SK-N-DZ (cell line): ENCODE data around the gene LOXHD1. TPM values are rescaled to one million over a fixed set of nuclear protein-coding genes. Genes with fewer than 3 reads are reported as not detected.

Experiments
- DNase-seq: peaks from one replicate; pipeline ENCODE4 v3.0.0-alpha.2; 2015; ENCODE audit warnings: low spot score
- polyA plus RNA-seq, 2 experiments: library from polyadenylated mRNA; depleted of rRNA; stranded (reverse); fragments of >200 nt; gene quantifications; 2 replicates each; pipeline ENCODE4 v1.2.3, GENCODE V29; 2014

The LOXHD1 gene, protein sequence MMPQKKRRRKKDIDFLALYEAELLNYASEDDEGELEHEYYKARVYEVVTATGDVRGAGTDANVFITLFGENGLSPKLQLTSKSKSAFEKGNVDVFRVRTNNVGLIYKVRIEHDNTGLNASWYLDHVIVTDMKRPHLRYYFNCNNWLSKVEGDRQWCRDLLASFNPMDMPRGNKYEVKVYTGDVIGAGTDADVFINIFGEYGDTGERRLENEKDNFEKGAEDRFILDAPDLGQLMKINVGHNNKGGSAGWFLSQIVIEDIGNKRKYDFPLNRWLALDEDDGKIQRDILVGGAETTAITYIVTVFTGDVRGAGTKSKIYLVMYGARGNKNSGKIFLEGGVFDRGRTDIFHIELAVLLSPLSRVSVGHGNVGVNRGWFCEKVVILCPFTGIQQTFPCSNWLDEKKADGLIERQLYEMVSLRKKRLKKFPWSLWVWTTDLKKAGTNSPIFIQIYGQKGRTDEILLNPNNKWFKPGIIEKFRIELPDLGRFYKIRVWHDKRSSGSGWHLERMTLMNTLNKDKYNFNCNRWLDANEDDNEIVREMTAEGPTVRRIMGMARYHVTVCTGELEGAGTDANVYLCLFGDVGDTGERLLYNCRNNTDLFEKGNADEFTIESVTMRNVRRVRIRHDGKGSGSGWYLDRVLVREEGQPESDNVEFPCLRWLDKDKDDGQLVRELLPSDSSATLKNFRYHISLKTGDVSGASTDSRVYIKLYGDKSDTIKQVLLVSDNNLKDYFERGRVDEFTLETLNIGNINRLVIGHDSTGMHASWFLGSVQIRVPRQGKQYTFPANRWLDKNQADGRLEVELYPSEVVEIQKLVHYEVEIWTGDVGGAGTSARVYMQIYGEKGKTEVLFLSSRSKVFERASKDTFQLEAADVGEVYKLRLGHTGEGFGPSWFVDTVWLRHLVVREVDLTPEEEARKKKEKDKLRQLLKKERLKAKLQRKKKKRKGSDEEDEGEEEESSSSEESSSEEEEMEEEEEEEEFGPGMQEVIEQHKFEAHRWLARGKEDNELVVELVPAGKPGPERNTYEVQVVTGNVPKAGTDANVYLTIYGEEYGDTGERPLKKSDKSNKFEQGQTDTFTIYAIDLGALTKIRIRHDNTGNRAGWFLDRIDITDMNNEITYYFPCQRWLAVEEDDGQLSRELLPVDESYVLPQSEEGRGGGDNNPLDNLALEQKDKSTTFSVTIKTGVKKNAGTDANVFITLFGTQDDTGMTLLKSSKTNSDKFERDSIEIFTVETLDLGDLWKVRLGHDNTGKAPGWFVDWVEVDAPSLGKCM (N-terminal part only)
- not detected in 2 replicates for polyA plus RNA-seq (2014; cell fraction: cytosol; rRNA removed)
- not detected in 2 replicates for polyA plus RNA-seq (2014; cell fraction: nucleus; rRNA removed)

DNA sequence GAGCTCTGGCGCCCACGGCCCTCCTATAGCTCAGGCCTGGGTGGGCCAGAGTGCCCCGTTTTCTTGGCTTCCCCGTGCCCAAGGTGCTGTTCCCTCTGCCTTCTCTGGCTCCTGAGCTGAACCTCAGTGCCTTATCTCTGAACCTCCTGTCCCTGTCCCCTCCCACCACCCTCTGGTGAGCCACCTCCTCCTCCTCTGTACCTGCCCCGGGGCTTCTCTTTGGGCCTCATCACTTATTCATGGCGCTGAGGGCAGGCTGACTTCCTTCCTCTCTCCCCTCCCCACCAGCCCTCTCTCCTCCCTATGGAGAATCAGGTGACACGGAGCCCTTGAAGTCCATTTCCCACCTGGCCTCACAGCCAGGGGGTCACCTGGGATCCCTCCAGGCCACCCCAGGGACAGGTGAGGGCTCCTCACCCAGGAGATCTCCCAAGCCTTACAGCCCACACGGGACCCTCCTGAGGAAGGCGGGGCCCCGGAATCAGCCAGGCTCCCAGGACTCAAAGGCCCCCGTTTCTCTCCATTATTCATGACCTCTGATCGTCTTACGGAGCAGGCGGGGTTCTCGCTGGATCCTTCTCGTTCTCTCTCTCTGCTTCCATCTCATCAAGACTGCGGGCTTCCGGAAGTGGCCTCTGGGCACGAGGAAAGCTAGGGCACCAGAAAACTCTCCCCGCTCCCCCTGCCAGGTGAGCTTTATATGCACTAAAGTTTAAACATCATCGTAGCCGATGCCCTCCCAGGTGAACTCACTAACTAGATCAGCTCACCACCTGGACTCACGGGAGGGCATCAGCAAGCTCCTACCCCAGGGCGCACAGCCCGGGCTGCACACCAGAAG is at the start of gene LOXHD1:
LOXHD1 (minus strand) TSS at position 106 of the 841 bp plus-strand sequence. CDS start 187 bp downstream, outside the sequence.
- DNase-seq: no peak

DNA sequence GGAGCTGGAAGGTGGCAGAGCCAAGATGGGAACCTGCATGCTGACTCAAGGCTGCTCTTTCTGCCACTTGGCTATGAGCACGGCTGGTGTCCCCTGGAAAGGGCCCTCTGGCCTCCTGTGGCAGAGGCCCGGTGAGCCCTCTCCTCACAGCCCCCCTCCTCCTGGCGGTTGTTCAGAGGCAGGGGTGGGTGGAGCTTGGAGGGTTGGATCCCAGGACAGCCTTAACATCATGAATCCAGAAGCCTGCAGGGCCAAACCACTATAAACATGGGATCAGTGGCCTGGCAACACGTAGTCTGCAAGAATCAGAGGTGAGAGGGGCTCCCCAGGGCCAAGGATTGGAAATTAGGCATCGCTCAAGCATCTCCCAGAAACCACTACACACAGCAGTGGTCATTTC is 48.5 kb upstream of the LOXHD1 start:
- peak; percentile 49 for DNase-seq

DNA sequence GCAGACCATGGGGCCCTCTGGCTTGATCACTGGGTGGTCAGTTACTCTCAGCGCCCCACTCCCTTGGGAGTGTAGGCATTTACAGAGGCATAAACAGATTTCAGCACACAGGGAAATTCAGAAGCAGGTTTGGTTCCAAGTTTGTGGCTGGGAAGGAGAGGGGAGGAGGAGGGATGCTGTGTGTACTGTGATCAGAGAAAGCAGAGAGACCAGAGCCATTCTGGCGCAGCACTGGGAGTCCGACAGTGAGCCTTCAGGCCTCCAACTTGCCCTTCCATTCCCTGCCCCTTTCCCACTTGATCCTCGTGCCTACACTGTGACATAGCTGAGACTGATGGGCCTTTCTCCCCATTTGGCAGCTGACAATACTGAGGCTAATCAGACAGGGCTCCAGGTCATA is 47.8 kb upstream of the LOXHD1 start:
- no peak for DNase-seq

DNA sequence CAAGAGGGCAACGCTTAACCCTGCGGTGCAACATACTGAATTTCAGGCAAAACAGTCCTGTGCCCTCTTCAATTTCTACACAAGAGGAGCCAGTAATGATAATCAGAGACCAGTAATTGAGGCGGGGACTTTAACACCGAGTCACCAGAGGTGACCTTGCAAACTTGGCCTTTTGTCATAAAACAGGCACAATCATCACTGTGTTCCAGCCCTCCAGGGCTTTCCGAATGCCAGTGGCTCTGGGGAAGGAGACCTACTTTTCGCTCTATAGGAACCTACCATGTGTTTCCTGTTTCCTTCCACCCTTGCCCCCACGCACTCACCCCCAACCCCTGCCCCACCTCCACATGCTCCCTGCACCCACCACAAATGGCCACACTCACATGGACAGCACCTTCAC is 47.2 kb upstream of the LOXHD1 start:
- DNase-seq: no peak

DNA sequence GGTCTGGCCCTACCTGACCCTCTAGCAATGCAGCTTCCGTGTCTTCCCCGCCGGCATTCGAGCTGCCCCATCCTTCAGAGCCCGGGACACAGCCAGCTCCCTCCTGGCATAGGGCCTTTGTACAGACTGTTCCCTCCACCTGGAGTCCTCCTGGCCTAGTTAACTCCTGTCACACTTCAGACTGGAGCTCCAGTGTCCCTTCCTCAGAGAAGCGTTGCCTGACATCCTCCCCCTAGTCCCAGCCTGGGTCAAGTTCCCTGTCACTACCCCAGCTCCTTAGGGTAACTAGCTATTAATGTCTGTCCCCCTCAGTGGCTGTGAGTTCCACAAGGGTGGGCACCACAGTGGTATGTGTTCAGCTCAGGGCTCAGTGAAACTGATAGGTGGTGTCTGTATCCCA is 45.5 kb upstream of the LOXHD1 start:
- DNase-seq: no peak

DNA sequence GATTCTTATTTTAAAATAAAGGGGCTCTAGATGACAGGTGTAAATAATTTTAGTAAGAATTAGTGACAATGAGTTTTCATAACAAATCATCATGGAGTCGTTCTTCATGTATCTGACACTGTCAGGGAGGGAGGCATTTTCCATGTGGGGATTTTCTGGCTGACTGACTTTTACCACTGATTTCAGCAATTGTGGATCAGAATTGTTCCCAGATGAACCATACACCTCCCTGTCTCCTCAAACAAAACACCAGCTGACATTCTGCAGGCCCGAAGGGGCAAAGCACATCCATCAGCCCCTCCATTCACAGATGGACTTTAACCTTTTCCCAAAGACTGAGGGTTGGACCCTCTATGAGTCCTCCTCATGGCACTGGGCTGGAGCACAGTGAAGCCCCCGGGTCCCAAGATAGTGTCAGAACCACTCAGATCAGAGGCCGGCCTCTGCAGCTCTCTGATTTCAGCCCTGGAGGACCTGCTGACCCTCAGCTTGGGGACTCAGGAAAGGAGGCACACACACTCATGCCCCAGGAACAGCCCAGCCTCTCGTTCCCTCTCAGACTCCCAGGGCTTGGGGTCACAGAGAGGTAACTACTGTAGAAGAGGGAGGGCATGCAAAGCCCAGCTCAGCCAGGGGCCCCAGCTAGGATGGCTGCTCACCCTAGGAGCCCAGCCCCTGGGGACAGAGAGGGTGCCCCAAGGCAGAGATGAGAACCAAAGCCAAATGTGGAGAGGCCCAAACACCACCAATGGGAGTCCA is 43.2 kb upstream of the LOXHD1 start:
- no peak for DNase-seq

DNA sequence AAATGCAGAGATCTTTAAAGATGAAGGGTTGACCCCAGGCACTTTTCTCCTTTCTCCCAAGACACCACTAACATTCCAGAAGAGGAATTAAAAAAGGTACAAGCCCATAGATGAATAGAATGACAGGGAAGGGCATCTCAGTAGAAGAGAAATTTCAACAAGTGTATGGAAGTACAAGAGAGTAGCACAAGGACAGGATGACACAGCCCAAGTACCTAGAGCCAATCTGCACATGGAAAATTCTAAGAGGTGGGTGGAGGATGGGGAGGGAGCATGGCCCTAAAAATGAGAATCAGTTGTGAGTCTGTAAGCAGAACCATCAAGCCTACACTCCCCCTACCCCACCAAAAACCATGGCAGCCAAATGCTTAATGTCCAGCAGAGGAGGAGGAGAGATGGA is 39.7 kb upstream of the LOXHD1 start:
- DNase-seq: no peak

DNA sequence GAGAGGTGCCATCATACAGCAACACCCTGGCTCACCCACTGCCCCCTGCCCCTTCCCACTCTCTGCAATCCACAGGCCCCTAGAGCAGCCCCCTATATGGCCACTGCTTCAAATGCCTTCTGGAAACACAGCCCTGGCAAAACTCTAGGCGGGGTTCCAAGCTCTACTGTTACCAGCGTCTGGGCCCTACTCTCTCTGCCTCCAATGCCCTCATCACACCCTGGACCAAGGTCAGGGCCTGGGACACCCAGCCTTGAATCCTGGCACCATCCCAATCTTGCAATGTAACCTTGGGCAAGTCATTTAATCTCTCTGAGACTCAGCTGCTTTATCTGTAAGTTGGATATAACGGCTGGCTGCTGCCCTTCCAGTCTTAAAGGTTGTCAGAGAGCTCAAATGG is 39.2 kb upstream of the LOXHD1 start:
- no peak for DNase-seq

DNA sequence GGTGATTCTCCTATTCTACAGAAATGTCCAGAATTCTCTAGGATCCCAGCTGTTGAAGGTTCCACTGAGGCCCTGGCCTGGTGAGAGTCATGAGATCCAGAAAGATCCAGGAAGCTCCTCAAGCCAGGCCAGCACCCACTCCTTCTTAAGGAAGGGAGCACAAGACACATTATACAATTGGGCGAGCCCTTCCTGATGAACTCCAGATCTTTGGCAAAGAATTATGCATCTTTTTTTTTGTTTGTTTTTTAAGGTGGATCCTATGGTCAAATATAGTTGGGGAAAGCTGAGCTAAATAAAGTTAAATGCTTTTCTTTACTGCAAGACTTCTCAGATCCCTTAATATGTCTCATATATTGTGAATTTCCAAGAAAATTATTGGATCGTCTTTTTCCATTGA is 37.0 kb upstream of the LOXHD1 start:
- no peak for DNase-seq

DNA sequence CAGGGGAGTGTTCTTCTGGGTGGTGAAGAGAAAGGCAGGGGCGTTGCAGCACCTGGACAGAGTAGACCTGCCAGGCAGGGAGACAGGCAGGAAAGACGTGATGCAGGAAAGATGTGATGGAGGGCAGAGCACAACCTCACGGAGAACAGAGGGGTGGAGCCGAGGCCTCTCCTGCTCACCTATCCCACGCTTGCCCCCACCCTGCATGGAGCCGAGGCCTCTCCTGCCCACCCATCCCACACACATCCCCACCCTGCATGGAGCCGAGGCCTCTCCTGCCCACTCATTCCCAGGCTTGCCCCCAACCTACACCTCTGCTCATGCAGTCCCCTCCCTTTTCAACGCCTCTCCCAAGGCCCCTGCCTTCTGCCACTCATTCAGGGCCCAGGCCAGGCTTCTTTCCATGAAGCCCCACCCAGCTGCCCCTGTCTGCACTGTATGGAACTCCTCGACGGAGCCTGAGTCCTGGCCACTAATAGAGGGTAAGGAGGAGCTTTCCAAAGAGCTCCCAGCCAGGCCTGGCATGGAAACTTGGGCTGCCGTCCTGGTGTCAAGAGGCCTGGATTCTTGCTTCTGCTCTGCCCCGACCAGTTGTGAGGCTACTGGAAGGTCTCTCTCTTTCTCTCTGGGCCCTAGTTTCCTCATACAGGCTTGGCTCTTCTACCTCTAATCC is 32.0 kb upstream of the LOXHD1 start:
- no peak for DNase-seq

DNA sequence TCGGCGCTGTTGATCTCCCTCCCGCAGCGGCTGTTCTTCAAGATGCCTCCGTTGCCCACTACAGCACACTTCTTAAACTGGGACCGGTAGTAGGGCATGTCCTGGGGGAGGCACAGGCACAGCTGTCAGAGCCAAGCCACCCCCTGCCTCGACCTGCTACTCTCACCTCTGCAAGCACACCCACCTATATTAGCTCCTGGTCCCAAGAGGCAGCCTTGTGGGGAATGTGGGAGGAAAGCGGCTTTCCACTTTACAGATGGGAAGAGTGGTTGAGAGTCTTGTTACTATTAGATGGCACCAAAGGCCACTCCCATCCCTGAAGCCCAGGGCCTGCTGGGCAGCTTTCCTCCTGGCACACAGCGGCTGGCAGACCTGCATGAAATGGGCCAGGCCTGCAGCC is 29.2 kb upstream of the LOXHD1 start:
- DNase-seq: no peak

DNA sequence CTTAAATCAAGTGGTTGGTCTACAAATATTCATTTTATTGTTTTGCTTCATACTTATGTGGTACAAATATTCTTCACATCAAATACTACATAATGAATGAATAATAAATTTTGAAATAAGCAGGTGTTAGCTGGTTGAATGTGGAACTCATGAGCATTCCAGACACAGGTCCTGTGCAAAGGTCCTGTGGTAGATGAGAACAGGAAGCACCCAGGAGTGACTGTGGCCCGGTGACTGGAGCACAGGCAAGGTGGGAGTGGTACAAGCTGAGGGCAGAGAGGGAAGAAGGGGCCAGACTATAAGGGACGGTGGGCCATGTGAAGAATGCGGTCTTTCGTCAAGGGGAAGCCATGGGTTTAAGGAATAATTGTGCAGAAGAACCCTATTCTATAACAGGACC is 26.2 kb upstream of the LOXHD1 start:
- DNase-seq: no peak

DNA sequence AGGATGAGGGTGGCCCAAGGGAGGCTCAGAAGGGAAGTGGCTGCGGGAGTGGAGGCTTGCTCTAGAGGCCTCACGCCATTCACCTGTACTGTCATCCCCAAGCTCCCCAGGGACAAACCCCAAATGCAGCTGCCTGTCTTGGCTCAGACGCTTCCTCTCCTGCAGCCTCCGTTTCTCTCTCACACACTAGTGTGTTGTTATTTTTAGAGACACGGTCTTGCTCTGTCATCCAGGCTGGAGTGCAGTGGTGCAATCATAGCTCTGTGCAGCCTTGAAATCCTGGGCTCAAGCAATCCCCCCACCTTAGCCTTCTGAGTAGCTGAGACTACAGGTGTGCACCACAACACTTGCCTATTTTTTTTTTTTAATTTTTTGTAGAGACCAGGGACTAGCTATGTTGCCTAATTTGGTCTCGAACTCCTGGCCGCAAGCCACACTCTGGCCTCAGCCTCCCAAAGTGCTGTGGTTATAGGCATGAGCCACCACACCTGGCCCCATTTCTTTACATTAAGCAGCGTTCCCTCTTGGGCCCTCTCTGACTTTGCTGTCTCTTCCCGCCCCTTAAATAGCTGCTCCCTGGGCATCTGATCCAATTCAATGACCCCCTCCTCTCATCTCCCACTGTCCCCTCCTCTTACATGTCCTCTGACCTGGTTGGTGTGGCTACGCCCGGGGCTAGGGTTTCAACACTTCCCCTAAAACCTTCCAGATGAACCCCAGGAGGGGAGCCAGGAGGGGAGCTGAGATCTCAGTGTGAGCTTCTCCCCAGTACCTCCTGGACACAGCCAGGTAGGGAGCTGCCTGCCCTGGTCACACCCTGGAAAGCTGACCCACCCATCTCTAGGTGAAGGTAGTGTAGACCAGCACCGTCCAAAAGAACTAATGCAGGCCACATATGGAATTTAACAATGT is 24.0 kb upstream of the LOXHD1 start:
- no peak for DNase-seq

DNA sequence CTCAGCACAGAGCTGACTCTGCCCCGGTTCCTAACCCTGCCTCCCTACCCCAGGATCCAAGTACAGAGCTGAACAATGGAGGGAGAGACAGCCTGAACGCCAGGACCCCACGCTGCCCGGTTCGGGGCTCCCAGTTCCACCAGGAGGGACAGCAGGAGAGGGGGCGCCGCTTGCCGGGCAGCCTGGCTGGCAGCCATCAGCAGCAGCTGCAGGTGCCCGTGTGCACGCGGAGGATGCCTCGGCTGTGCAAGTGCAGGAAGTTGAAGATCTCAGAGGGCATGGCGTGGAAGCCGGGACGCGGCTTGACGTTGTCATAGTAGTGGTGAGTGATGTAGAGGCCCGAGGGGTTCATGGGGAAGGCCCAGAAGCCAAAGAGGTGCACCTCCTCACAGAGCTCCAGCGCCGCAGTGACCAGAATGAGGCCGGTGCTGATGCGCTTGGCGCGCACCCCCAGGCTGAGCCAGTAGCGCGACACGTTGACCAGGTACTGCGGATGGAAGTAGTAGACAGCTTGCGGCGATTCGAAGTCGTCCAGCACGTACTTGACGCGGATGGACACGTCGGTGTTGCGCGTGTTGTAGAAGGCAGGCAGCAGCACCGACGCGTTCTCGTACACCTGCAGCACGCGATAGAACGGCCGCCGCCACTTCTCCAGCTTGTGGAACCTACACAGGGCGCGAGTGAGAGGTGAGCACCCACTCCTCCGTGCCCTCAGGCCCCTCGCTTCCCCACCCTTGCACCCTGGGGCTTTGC is 23.0 kb upstream of the LOXHD1 start:
- DNase-seq: no peak

DNA sequence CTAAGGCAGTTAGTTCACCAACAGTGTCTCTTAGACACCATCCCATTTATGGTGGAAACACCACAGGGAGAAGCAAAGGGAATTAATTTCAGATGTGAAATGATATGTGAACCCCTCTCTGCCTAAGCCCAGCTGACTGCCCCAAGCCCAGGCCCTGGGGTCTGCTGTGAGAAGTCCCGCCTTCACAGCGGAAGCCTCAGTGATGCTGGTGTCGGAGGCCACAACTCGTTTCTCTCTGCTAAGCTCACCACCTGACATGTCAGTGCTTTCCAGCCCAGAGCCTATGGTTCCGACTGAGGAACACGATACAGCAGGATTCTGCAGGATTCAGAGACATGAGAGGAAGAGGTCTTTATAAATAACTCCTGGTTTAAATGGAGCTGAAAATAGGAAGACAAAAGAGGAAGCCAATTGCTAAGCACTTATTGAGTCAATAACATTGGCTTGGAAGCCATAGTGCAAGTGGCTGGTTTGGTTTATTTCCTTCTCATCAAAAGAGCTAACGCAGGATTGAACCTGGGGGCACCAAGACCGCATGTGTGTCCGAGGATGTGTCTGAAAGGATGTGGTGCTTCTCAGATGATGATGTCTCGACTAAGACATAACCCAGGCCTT is 21.9 kb upstream of the LOXHD1 start:
- DNase-seq: no peak

DNA sequence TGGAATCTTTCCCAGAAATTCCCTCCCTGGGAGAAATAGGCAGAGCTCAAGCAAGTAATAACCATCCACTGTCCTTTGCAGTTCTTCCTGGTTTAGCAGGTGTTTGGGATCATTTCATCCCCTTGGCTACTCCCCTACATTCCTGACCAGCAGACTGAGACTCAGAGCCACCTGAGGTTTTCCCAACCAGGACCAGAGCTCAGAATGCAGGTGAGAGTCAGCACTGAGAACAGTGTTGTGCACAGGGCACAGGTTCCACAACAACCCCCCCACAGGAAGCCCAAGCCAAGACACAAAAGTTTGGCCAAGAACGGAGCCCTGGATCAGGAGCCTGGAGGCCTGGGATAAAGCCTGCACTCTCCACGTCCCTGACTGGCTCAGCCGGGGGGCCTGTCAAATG is 21.0 kb upstream of the LOXHD1 start:
- no peak for DNase-seq

DNA sequence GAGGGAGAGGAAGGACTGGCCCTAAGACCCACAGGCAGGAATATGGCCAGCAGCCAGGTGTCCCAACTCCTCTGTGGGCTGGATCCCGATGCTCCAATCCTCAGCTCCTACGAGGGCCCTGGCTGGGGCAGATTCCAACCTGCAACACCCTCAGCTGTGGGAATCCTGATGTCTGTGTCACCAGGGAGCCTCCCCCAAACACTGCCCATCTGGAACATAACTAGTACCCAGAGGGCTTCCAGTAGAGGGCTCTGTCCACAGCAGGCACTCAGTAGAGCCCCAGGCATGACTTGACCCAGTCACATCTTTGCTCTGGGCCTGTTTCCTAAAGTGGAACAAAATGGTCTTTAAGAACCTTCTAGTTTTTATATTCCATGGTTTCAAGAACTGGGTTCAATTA is 20.6 kb upstream of the LOXHD1 start:
- DNase-seq: no peak
